Activated naive CD8-positive, alpha-beta T cell treated with anti-CD3 and anti-CD28 coated beads for 36 hours (primary cell): ENCODE data around the gene SLC35F1. TPM values are rescaled to one million over a fixed set of nuclear protein-coding genes. Genes with fewer than 3 reads are reported as not detected.
"Not testable (repeated sequence)": the region's sequence is repeated elsewhere in the genome, so short reads cannot be mapped to it uniquely, and the experiment has no call there.

Experiments used
- DNase-seq: peaks from one replicate; pipeline ENCODE4 v3.0.0; 2021
- H3K27ac Mint-ChIP-seq: one replicate; pipeline ENCODE4 v1.8.0; 2022; ENCODE audit warnings: mild to moderate bottlenecking, moderate library complexity, mixed read lengths
- H3K27me3 Mint-ChIP-seq: one replicate; pipeline ENCODE4 v1.8.0; 2022; ENCODE audit warnings: mild to moderate bottlenecking, mixed read lengths
- H3K36me3 Mint-ChIP-seq: one replicate; pipeline ENCODE4 v1.8.0; 2021; ENCODE audit warnings: mild to moderate bottlenecking, mixed read lengths
- H3K4me1 Mint-ChIP-seq: one replicate; pipeline ENCODE4 v1.8.0; 2021; ENCODE audit warnings: mixed read lengths
- H3K4me3 Mint-ChIP-seq: one replicate; pipeline ENCODE4 v1.8.0; 2022; ENCODE audit warnings: mild to moderate bottlenecking, moderate library complexity, mixed read lengths
- H3K9me3 Mint-ChIP-seq: one replicate; pipeline ENCODE4 v1.8.0; 2022; ENCODE audit warnings: mixed read lengths
- total RNA-seq, 2 experiments: library from RNA; stranded (reverse); gene quantifications; one replicate each; pipeline ENCODE4 v1.2.3, GENCODE V29; 2021

The SLC35F1 gene
- total RNA-seq, 2 experiments from 2014 or later: 0.08 TPM

- no peak for DNase-seq
- H3K27me3 Mint-ChIP-seq: peaks cover 10% of the 10 kb centered on the region
- H3K27ac Mint-ChIP-seq: no peak overlapping the region
- H3K4me3 Mint-ChIP-seq: no peak overlapping the region
- no peaks in the 10 kb centered on the region for H3K36me3 Mint-ChIP-seq
- no peaks in the 10 kb centered on the region for H3K4me1 Mint-ChIP-seq
- no peaks in the 10 kb centered on the region for H3K9me3 Mint-ChIP-seq
These were observed 110.3 kb downstream of the SLC35F1 start for GRCh38 chr6:118017301-118017848.

- Mint-ChIP-seq H3K36me3 (no peaks in the 10 kb centered on the region), H3K4me1 (no peaks in the 10 kb centered on the region), H3K27me3 (peaks cover 12% of the 10 kb centered on the region), H3K4me3 (no peak overlapping the region), H3K9me3 (no peaks in the 10 kb centered on the region), H3K27ac (no peak overlapping the region)
- no peak for DNase-seq
These were observed 116.7 kb downstream of the SLC35F1 start for GRCh38 chr6:118023771-118024170.

- no peak for DNase-seq
- Mint-ChIP-seq H3K4me3 (no peak overlapping the region), H3K27me3 (peaks cover 8% of the 10 kb centered on the region)
These were observed 122.9 kb downstream of the SLC35F1 start for GRCh38 chr6:118029967-118030366.

GRCh38 chr6:118037479-118037878, 130.4 kb downstream of the SLC35F1 start:
- not testable (repeated sequence) for H3K36me3 Mint-ChIP-seq, H3K4me1 Mint-ChIP-seq, H3K9me3 Mint-ChIP-seq, H3K4me3 Mint-ChIP-seq, H3K27me3 Mint-ChIP-seq, H3K27ac Mint-ChIP-seq, DNase-seq

More at GRCh38 chr6:118029967-118030366, 122.9 kb downstream of the SLC35F1 start:
- H3K4me1 Mint-ChIP-seq: no peaks in the 10 kb centered on the region
- H3K27ac Mint-ChIP-seq: no peak overlapping the region
- no peaks in the 10 kb centered on the region for H3K36me3 Mint-ChIP-seq
- peaks cover under 1% of the 10 kb centered on the region for H3K9me3 Mint-ChIP-seq

GRCh38 chr6:118042855-118043254, 135.8 kb downstream of the SLC35F1 start:
- H3K4me1 Mint-ChIP-seq: no peaks in the 10 kb centered on the region
- H3K4me3 Mint-ChIP-seq: no peak overlapping the region
- peaks cover 10% of the 10 kb centered on the region for H3K27me3 Mint-ChIP-seq
- no peaks in the 10 kb centered on the region for H3K36me3 Mint-ChIP-seq
- no peak for DNase-seq
- no peak overlapping the region for H3K27ac Mint-ChIP-seq
- no peaks in the 10 kb centered on the region for H3K9me3 Mint-ChIP-seq

GRCh38 chr6:118044275-118044674, 137.2 kb downstream of the SLC35F1 start:
- Mint-ChIP-seq H3K9me3 (no peaks in the 10 kb centered on the region), H3K27me3 (peaks cover 10% of the 10 kb centered on the region), H3K4me1 (no peaks in the 10 kb centered on the region), H3K27ac (no peak overlapping the region), H3K4me3 (no peak overlapping the region), H3K36me3 (no peaks in the 10 kb centered on the region)
- no peak for DNase-seq

GRCh38 chr6:118054082-118054481, 147.0 kb downstream of the SLC35F1 start:
- DNase-seq: no peak
- Mint-ChIP-seq H3K36me3 (no peaks in the 10 kb centered on the region), H3K4me1 (no peaks in the 10 kb centered on the region), H3K4me3 (no peak overlapping the region), H3K27me3 (peaks cover 7% of the 10 kb centered on the region), H3K9me3 (no peaks in the 10 kb centered on the region), H3K27ac (no peak overlapping the region)

- Mint-ChIP-seq H3K4me1 (no peaks in the 10 kb centered on the region), H3K9me3 (no peaks in the 10 kb centered on the region), H3K36me3 (no peaks in the 10 kb centered on the region), H3K4me3 (no peak overlapping the region), H3K27ac (no peak overlapping the region), H3K27me3 (peaks cover 5% of the 10 kb centered on the region)
- no peak for DNase-seq
These were observed 154.6 kb downstream of the SLC35F1 start for GRCh38 chr6:118061666-118062065.

GRCh38 chr6:118080547-118080946, 173.5 kb downstream of the SLC35F1 start:
- H3K4me1 Mint-ChIP-seq: no peaks in the 10 kb centered on the region
- H3K27ac Mint-ChIP-seq: no peak overlapping the region
- no peak overlapping the region for H3K4me3 Mint-ChIP-seq
- H3K27me3 Mint-ChIP-seq: peaks cover 27% of the 10 kb centered on the region
- DNase-seq: no peak
- H3K36me3 Mint-ChIP-seq: no peaks in the 10 kb centered on the region
- H3K9me3 Mint-ChIP-seq: no peaks in the 10 kb centered on the region

- Mint-ChIP-seq H3K4me3 (no peak overlapping the region), H3K27ac (no peak overlapping the region), H3K4me1 (no peaks in the 10 kb centered on the region), H3K27me3 (peaks cover 28% of the 10 kb centered on the region), H3K36me3 (no peaks in the 10 kb centered on the region), H3K9me3 (no peaks in the 10 kb centered on the region)
- DNase-seq: no peak
These were observed 176.6 kb downstream of the SLC35F1 start for GRCh38 chr6:118083711-118084110.

GRCh38 chr6:118085665-118086064, 178.6 kb downstream of the SLC35F1 start:
- no peak overlapping the region for H3K4me3 Mint-ChIP-seq
- H3K36me3 Mint-ChIP-seq: no peaks in the 10 kb centered on the region
- DNase-seq: no peak
- H3K27ac Mint-ChIP-seq: no peak overlapping the region
- no peaks in the 10 kb centered on the region for H3K4me1 Mint-ChIP-seq
- H3K9me3 Mint-ChIP-seq: peaks cover 4% of the 10 kb centered on the region
- H3K27me3 Mint-ChIP-seq: peaks cover 28% of the 10 kb centered on the region

- no peaks in the 10 kb centered on the region for H3K4me1 Mint-ChIP-seq
- peaks cover 7% of the 10 kb centered on the region for H3K9me3 Mint-ChIP-seq
- H3K36me3 Mint-ChIP-seq: no peaks in the 10 kb centered on the region
- no peak overlapping the region for H3K27ac Mint-ChIP-seq
- peaks cover 24% of the 10 kb centered on the region for H3K27me3 Mint-ChIP-seq
- DNase-seq: no peak
- H3K4me3 Mint-ChIP-seq: no peak overlapping the region
These were observed 179.1 kb downstream of the SLC35F1 start for GRCh38 chr6:118086159-118086558.

- peaks cover 2% of the 10 kb centered on the region for H3K36me3 Mint-ChIP-seq
- H3K9me3 Mint-ChIP-seq: peaks cover 17% of the 10 kb centered on the region
- no peak for DNase-seq
- no peaks in the 10 kb centered on the region for H3K4me1 Mint-ChIP-seq
- no peak overlapping the region for H3K27ac Mint-ChIP-seq
- peaks cover 4% of the 10 kb centered on the region for H3K27me3 Mint-ChIP-seq
- no peak overlapping the region for H3K4me3 Mint-ChIP-seq
These were observed 185.0 kb downstream of the SLC35F1 start for GRCh38 chr6:118092086-118092485.

- H3K4me1 Mint-ChIP-seq: no peaks in the 10 kb centered on the region
- no peak for DNase-seq
- H3K4me3 Mint-ChIP-seq: no peak overlapping the region
- H3K27ac Mint-ChIP-seq: no peak overlapping the region
- peaks cover 4% of the 10 kb centered on the region for H3K9me3 Mint-ChIP-seq
- no peaks in the 10 kb centered on the region for H3K36me3 Mint-ChIP-seq
- H3K27me3 Mint-ChIP-seq: no peaks in the 10 kb centered on the region
These were observed 190.5 kb downstream of the SLC35F1 start for GRCh38 chr6:118097576-118097975.

GRCh38 chr6:118100717-118101116, 193.7 kb downstream of the SLC35F1 start:
- no peaks in the 10 kb centered on the region for H3K9me3 Mint-ChIP-seq
- no peak overlapping the region for H3K4me3 Mint-ChIP-seq
- H3K36me3 Mint-ChIP-seq: no peaks in the 10 kb centered on the region
- no peaks in the 10 kb centered on the region for H3K27me3 Mint-ChIP-seq
- H3K27ac Mint-ChIP-seq: no peak overlapping the region
- no peaks in the 10 kb centered on the region for H3K4me1 Mint-ChIP-seq
- DNase-seq: no peak

GRCh38 chr6:118101220-118101619, 194.2 kb downstream of the SLC35F1 start:
- no peak for DNase-seq
- H3K9me3 Mint-ChIP-seq: no peaks in the 10 kb centered on the region
- no peak overlapping the region for H3K4me3 Mint-ChIP-seq
- no peaks in the 10 kb centered on the region for H3K36me3 Mint-ChIP-seq
- H3K27ac Mint-ChIP-seq: no peak overlapping the region
- no peaks in the 10 kb centered on the region for H3K4me1 Mint-ChIP-seq
- H3K27me3 Mint-ChIP-seq: no peaks in the 10 kb centered on the region
